Activated CD4-positive, alpha-beta memory T cell treated with anti-CD3 and anti-CD28 coated beads for 36 hours (primary cell): ENCODE data around the gene HIPK2. TPM values are rescaled to one million over a fixed set of nuclear protein-coding genes. Genes with fewer than 3 reads are reported as not detected.

Experiments
- CTCF ChIA-PET: fragments of 350-600 bp; sonication (Branson Sonifier 250); formaldehyde crosslinking; loops from one replicate; lab custom pipeline; 2021; ENCODE audit warnings: antibody characterized with exemption, inconsistent platforms; lab: Charles Lee
- POLR2A ChIA-PET: fragments of 350-600 bp; sonication (Branson Sonifier 250); formaldehyde crosslinking; loops from one replicate; lab custom pipeline; 2021; ENCODE audit warnings: antibody characterized with exemption; lab: Charles Lee
- DNase-seq: peaks from one replicate; pipeline ENCODE4 v3.0.0-alpha.2; 2020
- H3K27ac Mint-ChIP-seq: one replicate; pipeline ENCODE4 v1.8.0; 2021; ENCODE audit warnings: mixed read lengths
- H3K27me3 Mint-ChIP-seq: one replicate; pipeline ENCODE4 v1.8.0; 2021; ENCODE audit warnings: mixed read lengths
- H3K36me3 Mint-ChIP-seq: one replicate; pipeline ENCODE4 v1.8.0; 2021; ENCODE audit warnings: mixed read lengths
- H3K4me1 Mint-ChIP-seq: one replicate; pipeline ENCODE4 v1.8.0; 2021; ENCODE audit warnings: low read depth, mixed read lengths
- H3K4me3 Mint-ChIP-seq: one replicate; pipeline ENCODE4 v1.8.0; 2021; ENCODE audit warnings: mild to moderate bottlenecking, mixed read lengths
- H3K9me3 Mint-ChIP-seq: one replicate; pipeline ENCODE4 v1.8.0; 2021; ENCODE audit warnings: mixed read lengths
- intact Hi-C: fragments of 100-400 bp; cut with micrococcal nuclease; formaldehyde crosslinking; loops from one replicate; pipeline ENCODE4 v1.15.1; 2023
- total RNA-seq, 2 experiments: library from RNA; stranded (reverse); gene quantifications; one replicate each; pipeline ENCODE4 v1.2.3, GENCODE V29; 2021

HIPK2 gene
- total RNA-seq, 2 experiments from 2014 or later: 18.9 to 19.1 TPM

- H3K4me1 Mint-ChIP-seq: peaks cover 43% of the 10 kb centered on the region
- peak overlapping the region; percentile 90 for H3K27ac Mint-ChIP-seq
- intact Hi-C loops: loop anchor here (10.0 kb wide), 3 partner anchors 287 to 423 kb away; partner anchors contain the start of genes KDM7A, LUC7L2 and PARP12
- H3K4me3 Mint-ChIP-seq: peak overlapping the region; percentile 95
- DNase-seq: peak; percentile 46
- POLR2A ChIA-PET: interaction anchor here (1.1 to 1.4 kb wide), 4 partner anchors 9 to 139 kb away, joined by 3 to 4 read pairs (median 3); no protein-coding TSS in a partner anchor
- H3K27me3 Mint-ChIP-seq: peaks cover 15% of the 10 kb centered on the region
- CTCF ChIA-PET: interaction anchor here (1.0 to 1.9 kb wide), 3 partner anchors 129 to 226 kb away, joined by 3 to 6 read pairs (median 4); no protein-coding TSS in a partner anchor
- no peaks in the 10 kb centered on the region for H3K9me3 Mint-ChIP-seq
- no peaks in the 10 kb centered on the region for H3K36me3 Mint-ChIP-seq
Observed at GRCh38 chr7:139777133-139777891, 486 bp downstream of the HIPK2 start.

GRCh38 chr7:139776486-139777132 lies 1.2 kb downstream of the HIPK2 start:
- peak; percentile 40 for DNase-seq
- H3K27me3 Mint-ChIP-seq: peaks cover 15% of the 10 kb centered on the region
- CTCF ChIA-PET: interaction anchor here (1.0 to 1.9 kb wide), 3 partner anchors 128 to 226 kb away, joined by 3 to 6 read pairs (median 4); no protein-coding TSS in a partner anchor
- intact Hi-C loops: loop anchor here (1.0 to 10.0 kb wide), 5 partner anchors 9 to 422 kb away; partner anchors contain the start of genes KDM7A, LUC7L2 and PARP12
- peak overlapping the region; percentile 95 for H3K4me3 Mint-ChIP-seq
- POLR2A ChIA-PET: interaction anchor here (1.1 kb wide), 3 partner anchors 8 to 140 kb away, joined by 3 to 4 read pairs (median 3); no protein-coding TSS in a partner anchor
- peaks cover 47% of the 10 kb centered on the region for H3K4me1 Mint-ChIP-seq
- H3K9me3 Mint-ChIP-seq: no peaks in the 10 kb centered on the region
- H3K27ac Mint-ChIP-seq: peak overlapping the region; percentile 90
- no peaks in the 10 kb centered on the region for H3K36me3 Mint-ChIP-seq

- POLR2A ChIA-PET: no interaction called here
- peaks cover 55% of the 10 kb centered on the region for H3K4me1 Mint-ChIP-seq
- H3K4me3 Mint-ChIP-seq: peak overlapping the region; percentile 95
- CTCF ChIA-PET: no interaction called here
- DNase-seq: peak; percentile 69
- peaks cover 11% of the 10 kb centered on the region for H3K27me3 Mint-ChIP-seq
- intact Hi-C loops: loop anchor here (1.0 to 10.0 kb wide), 8 partner anchors 9 to 421 kb away; partner anchors contain the start of genes KDM7A, LUC7L2 and PARP12
- H3K36me3 Mint-ChIP-seq: no peaks in the 10 kb centered on the region
- H3K27ac Mint-ChIP-seq: peak overlapping the region; percentile 39
- H3K9me3 Mint-ChIP-seq: no peaks in the 10 kb centered on the region
Observed at GRCh38 chr7:139775829-139776266, 1.9 kb downstream of the HIPK2 start.

GRCh38 chr7:139774376-139774775 lies 3.4 kb downstream of the HIPK2 start:
- peaks cover 4% of the 10 kb centered on the region for H3K27me3 Mint-ChIP-seq
- intact Hi-C loops: loop anchor here (1.0 to 10.0 kb wide), 7 partner anchors 24 to 420 kb away; partner anchors contain the start of genes KDM7A, LUC7L2 and PARP12
- no peak overlapping the region for H3K4me3 Mint-ChIP-seq
- no peaks in the 10 kb centered on the region for H3K36me3 Mint-ChIP-seq
- H3K9me3 Mint-ChIP-seq: no peaks in the 10 kb centered on the region
- H3K27ac Mint-ChIP-seq: peak overlapping the region; percentile 71
- no peak for DNase-seq
- H3K4me1 Mint-ChIP-seq: peaks cover 67% of the 10 kb centered on the region
- ChIA-PET POLR2A (interaction anchor here (1.0 to 1.2 kb wide), 3 partner anchors 101 to 143 kb away, joined by 3 to 4 read pairs (median 3); no protein-coding TSS in a partner anchor), CTCF (interaction anchor here (0.6 to 1.6 kb wide), 5 partner anchors 93 to 228 kb away, joined by 3 to 6 read pairs (median 3); no protein-coding TSS in a partner anchor)

- H3K4me1 Mint-ChIP-seq: peaks cover 70% of the 10 kb centered on the region
- peak overlapping the region; percentile 71 for H3K27ac Mint-ChIP-seq
- H3K27me3 Mint-ChIP-seq: no peaks in the 10 kb centered on the region
- intact Hi-C loops: loop anchor here (5.0 to 10.0 kb wide), 4 partner anchors 36 to 419 kb away; partner anchors contain the start of genes KDM7A, LUC7L2 and PARP12
- H3K4me3 Mint-ChIP-seq: no peak overlapping the region
- DNase-seq: no peak
- H3K9me3 Mint-ChIP-seq: no peaks in the 10 kb centered on the region
- no peaks in the 10 kb centered on the region for H3K36me3 Mint-ChIP-seq
- POLR2A ChIA-PET: interaction anchor here (1.0 to 1.1 kb wide), 2 partner anchors 100 to 123 kb away, joined by 3 to 4 read pairs; no protein-coding TSS in a partner anchor
- CTCF ChIA-PET: interaction anchor here (0.8 to 1.1 kb wide), 2 partner anchors 92 to 127 kb away, joined by 3 read pairs; no protein-coding TSS in a partner anchor
Observed at GRCh38 chr7:139773371-139773770, 4.4 kb downstream of the HIPK2 start.

- no peak overlapping the region for H3K27ac Mint-ChIP-seq
- CTCF ChIA-PET: interaction anchor here (6.9 kb wide), 1 partner anchor 127 kb away, joined by 34 read pairs; no protein-coding TSS in a partner anchor
- POLR2A ChIA-PET: interaction anchor here (0.6 to 1.0 kb wide), 3 partner anchors 17 to 233 kb away, joined by 3 to 4 read pairs (median 3); no protein-coding TSS in a partner anchor
- H3K27me3 Mint-ChIP-seq: no peaks in the 10 kb centered on the region
- no peak for DNase-seq
- no peaks in the 10 kb centered on the region for H3K36me3 Mint-ChIP-seq
- intact Hi-C loops: loop anchor here (5.0 to 10.0 kb wide), 4 partner anchors 36 to 418 kb away; partner anchors contain the start of genes KDM7A, LUC7L2 and PARP12
- no peaks in the 10 kb centered on the region for H3K9me3 Mint-ChIP-seq
- peaks cover 75% of the 10 kb centered on the region for H3K4me1 Mint-ChIP-seq
- no peak overlapping the region for H3K4me3 Mint-ChIP-seq
Observed at GRCh38 chr7:139772873-139773272, 4.9 kb downstream of the HIPK2 start.

- Mint-ChIP-seq H3K27ac (no peak overlapping the region), H3K4me3 (no peak overlapping the region), H3K36me3 (no peaks in the 10 kb centered on the region), H3K27me3 (no peaks in the 10 kb centered on the region), H3K4me1 (peaks cover 82% of the 10 kb centered on the region), H3K9me3 (no peaks in the 10 kb centered on the region)
- no peak for DNase-seq
- ChIA-PET POLR2A (interaction anchor here (0.6 kb wide), 1 partner anchor 18 kb away, joined by 4 read pairs; no protein-coding TSS in a partner anchor), CTCF (interaction anchor here (0.7 to 6.9 kb wide), 4 partner anchors 11 to 217 kb away, joined by 3 to 34 read pairs (median 4); no protein-coding TSS in a partner anchor)
- intact Hi-C loops: loop anchor here (5.0 to 10.0 kb wide), 4 partner anchors 35 to 417 kb away; partner anchors contain the start of genes KDM7A, LUC7L2 and PARP12
Observed at GRCh38 chr7:139772115-139772514, 5.7 kb downstream of the HIPK2 start.

GRCh38 chr7:139771001-139771956 lies 6.5 kb downstream of the HIPK2 start:
- POLR2A ChIA-PET: interaction anchor here (1.2 to 1.5 kb wide), 2 partner anchors 8 to 90 kb away, joined by 3 to 4 read pairs; no protein-coding TSS in a partner anchor
- Mint-ChIP-seq H3K4me3 (peak overlapping the region; percentile 1), H3K27ac (peak overlapping the region; percentile 69)

GRCh38 chr7:139769761-139770160 lies 8.0 kb downstream of the HIPK2 start:
- ChIA-PET POLR2A (interaction anchor here (1.2 kb wide), 1 partner anchor 10 kb away, joined by 3 read pairs; no protein-coding TSS in a partner anchor), CTCF (interaction anchor here (0.5 to 6.9 kb wide), 2 partner anchors 124 to 144 kb away, joined by 3 to 34 read pairs; no protein-coding TSS in a partner anchor)
- Mint-ChIP-seq H3K4me1 (peaks cover 75% of the 10 kb centered on the region), H3K27me3 (no peaks in the 10 kb centered on the region), H3K4me3 (no peak overlapping the region), H3K9me3 (no peaks in the 10 kb centered on the region), H3K27ac (peak overlapping the region; percentile 55), H3K36me3 (no peaks in the 10 kb centered on the region)
- no peak for DNase-seq
- intact Hi-C loops: loop anchor here (5.0 to 10.0 kb wide), 4 partner anchors 32 to 415 kb away; partner anchors contain the start of genes KDM7A, LUC7L2 and PARP12

More at GRCh38 chr7:139771001-139771956, 6.5 kb downstream of the HIPK2 start:
- intact Hi-C loops: loop anchor here (5.0 to 10.0 kb wide), 4 partner anchors 34 to 416 kb away; partner anchors contain the start of genes KDM7A, LUC7L2 and PARP12
- Mint-ChIP-seq H3K4me1 (peaks cover 88% of the 10 kb centered on the region), H3K36me3 (no peaks in the 10 kb centered on the region), H3K9me3 (no peaks in the 10 kb centered on the region), H3K27me3 (no peaks in the 10 kb centered on the region)
- CTCF ChIA-PET: interaction anchor here (1.0 to 6.9 kb wide), 3 partner anchors 12 to 217 kb away, joined by 3 to 34 read pairs (median 4); no protein-coding TSS in a partner anchor
- DNase-seq: no peak

- Mint-ChIP-seq H3K27ac (peak overlapping the region; percentile 18), H3K4me1 (peaks cover 68% of the 10 kb centered on the region), H3K36me3 (no peaks in the 10 kb centered on the region), H3K9me3 (no peaks in the 10 kb centered on the region), H3K4me3 (no peak overlapping the region), H3K27me3 (no peaks in the 10 kb centered on the region)
- no peak for DNase-seq
- intact Hi-C loops: no loop called here
- CTCF ChIA-PET: interaction anchor here (6.9 kb wide), 1 partner anchor 123 kb away, joined by 34 read pairs; no protein-coding TSS in a partner anchor
- POLR2A ChIA-PET: interaction anchor here (1.3 to 2.2 kb wide), 2 partner anchors 8 to 88 kb away, joined by 3 to 8 read pairs; no protein-coding TSS in a partner anchor
Observed at GRCh38 chr7:139769066-139769465, 8.7 kb downstream of the HIPK2 start.
